ENCODE results near the gene IGSF1.
"Not testable (repeated sequence)": the region's sequence is repeated elsewhere in the genome, so short reads cannot be mapped to it uniquely, and the experiment has no call there.

Gene IGSF1

GRCh38 chrX:131270080-131270479, 19.0 kb downstream of the IGSF1 start:
- no peak for DNase-seq

- DNase-seq: peak in 10 of 56 donors; percentile 0 to 3 (median 1)
Observed at GRCh38 chrX:131264665-131265064, 24.4 kb downstream of the IGSF1 start.

GRCh38 chrX:131264053-131264452, 25.1 kb downstream of the IGSF1 start:
- no peak for DNase-seq

DNA sequence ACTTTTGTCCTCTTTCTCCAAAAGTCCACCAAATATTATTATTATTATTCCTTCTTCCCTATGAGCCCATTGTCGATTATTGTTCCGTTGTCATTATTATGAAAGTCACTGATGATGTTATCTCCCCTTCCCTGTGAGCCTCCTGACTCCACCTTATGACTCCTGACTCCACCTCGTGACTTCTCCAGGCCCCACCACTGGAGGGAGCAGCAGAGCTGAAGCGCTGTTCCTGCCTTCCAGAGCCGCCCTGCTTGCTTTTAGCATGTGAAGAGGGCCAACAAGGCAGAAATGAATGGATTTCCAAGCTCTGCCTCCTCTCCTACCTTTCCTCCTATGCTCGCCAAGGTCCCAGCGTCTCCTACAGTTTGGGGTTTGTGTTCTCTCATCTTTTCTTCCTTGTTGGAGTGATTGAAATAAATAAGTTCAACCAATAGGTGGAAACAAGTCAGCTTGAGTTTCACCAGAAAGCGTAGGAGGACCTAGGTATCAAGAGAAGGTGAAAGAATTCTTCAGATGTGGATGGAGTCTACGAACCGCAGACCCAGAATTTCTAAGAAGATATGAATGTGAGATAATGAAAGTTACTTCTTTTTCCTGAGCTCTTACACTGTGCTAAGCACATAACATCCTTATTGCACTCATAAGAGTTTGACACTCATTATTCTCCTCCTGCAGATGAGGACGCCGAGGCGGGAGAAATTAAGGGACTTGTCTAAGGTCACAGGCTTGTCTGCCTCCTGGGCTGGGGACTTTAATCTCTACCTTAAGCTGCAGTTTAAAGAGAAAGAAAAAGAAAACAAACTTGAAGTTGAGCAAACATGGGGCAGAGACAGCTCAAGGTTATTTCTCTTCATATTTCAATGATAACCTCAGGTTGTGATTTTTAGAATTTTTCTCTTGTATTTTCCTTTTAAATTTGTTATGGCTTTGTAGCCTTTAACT, 26.1 kb downstream of the IGSF1 start:
- DNase-seq: peak in 1 of 56 donors; percentile 3

DNA sequence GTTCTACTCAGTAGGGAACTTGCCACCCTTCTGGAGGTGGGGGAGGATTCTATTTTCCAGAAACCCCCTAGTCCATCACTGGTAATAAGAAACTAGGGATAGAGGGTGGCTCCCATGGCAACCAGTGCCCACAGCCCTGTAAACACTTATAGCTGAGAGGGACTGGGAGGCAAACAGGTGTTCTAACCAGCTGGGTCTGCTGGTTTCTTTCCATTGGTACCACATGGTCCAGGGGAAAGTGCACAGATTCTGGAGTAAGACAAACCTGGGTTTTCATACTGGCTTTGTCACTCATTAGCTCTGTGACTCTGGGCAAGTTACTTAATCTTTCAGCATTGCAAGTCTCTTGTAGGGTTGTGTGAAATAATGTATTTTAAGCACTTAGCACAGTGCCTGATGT, 26.9 kb downstream of the IGSF1 start:
- DNase-seq: no peak

DNA sequence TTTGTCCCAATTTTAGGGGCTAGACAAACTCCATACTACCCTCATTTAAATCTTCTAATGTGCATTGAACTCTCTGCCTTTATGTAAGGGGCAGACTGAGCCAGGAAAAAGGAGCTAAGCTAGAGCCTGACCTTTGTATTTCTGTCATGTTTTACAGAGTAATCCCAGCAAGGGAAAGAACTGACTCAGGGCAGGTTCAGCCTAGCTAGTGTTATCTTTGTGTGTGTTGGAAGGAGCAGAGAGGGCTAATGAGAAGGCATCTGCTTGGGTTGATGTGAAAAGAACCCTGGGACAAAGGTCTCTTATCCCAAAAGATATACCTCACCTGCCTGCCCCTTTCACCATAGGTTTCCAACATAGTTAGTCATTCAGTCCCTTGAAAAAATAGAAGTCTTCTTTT, 31.7 kb downstream of the IGSF1 start:
- no peak for DNase-seq

DNA sequence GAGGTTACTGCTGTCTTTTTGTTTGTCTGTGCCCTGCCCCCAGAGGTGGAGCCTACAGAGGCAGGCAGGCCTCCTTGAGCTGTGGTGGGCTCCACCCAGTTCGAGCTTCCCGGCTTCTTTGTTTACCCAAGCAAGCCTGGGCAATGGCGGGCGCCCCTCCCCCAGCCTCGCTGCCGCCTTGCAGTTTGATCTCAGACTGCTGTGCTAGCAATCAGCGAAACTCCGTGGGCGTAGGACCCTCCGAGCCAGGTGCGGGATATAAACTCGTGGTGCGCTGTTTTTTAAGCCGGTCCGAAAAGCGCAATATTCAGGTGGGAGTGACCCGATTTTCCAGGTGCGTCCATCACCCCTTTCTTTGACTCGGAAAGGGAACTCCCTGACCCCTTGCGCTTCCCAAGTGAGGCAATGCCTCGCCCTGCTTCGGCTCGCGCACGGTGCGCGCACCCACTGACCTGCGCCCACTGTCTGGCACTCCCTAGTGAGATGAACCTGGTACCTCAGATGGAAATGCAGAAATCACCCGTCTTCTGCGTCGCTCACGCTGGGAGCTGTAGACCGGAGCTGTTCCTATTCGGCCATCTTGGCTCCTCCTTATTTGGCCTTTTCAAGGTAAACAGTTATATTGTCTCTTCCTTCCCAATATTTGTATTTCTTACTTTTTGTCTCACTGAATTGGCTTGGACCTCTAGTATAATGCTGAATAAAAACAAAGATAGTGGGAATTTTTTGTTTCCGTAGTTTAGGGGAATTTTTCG, 37.9 kb downstream of the IGSF1 start:
- DNase-seq: not testable (repeated sequence)

DNA sequence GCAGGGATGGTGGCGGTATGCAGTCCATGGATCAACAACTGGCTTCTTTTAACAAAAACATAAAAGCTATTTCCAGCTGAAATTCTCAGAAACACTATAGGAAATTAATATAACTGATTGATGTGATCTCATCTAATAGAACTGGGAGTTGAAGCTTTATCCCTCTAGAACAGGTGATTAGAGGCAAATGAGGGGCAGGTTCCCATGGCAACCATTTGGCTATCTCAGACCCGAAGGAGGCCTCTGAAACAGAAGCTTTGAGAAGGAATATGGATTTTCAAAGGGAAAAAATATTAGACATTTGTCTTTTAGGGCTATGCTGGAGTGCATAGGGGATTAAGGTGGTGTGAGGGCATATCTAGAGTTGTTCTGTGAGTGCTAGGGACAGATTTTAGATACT, 50.0 kb downstream of the IGSF1 start:
- peak in 1 of 56 donors; percentile 0 for DNase-seq

DNA sequence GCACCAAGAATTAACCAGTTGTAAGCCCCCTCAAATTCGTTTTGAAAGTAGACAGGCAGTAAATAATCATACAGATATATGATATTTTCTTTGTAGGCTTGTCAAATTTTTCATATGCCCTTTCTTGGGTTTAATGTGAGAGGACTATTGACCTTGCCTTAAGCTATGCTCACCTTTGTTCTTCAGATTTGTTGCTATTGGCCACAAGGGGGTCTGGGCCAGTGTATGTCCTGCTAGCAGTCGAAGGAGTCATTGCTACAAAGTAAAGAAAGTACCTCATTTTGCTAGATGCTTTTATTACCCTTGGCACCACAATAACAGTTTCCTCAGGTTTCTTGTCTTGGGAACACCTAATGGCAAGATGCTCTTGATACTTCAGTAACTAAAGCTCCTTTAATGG, 51.7 kb downstream of the IGSF1 start:
- DNase-seq: no peak

GRCh38 chrX:131235768-131236545, 53.1 kb downstream of the IGSF1 start:
- DNase-seq: no peak

DNA sequence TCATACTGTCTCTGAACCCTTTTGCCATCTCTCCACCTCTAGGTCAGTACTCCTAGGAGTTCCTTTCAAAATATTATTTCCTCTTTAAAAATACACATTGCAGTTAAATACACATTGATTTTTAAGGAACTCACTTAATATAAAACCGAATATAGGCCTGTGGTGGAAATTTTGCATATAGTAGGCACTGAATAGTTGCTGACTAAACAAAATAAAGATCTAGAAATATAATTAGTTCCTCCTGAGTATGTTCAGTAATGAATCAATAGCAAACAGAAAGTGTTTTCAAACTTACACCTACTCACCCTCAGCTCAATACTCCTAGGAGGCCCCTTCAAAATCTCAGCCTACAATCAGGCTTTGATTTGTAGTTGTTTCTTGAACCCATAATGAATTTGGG, 61.5 kb downstream of the IGSF1 start:
- DNase-seq: no peak

DNA sequence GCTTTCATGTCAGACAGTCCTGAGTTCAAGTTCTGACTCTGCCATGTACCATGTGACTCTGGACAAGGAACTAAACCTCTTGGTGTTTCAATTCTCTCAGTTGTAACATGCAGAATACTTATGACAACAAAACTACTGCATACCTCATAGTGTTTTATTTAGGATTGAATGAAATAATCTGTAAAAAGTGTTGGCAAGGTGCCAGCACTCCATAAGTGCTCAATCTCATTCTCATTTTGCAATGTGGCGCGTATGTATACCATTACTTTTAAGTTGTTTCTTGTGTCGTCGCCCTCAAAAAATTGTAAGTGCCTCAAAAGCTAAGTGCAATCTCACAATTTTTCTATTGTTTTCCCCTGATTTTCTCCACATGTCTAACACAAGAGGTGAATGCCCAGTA, 62.5 kb downstream of the IGSF1 start:
- no peak for DNase-seq

DNA sequence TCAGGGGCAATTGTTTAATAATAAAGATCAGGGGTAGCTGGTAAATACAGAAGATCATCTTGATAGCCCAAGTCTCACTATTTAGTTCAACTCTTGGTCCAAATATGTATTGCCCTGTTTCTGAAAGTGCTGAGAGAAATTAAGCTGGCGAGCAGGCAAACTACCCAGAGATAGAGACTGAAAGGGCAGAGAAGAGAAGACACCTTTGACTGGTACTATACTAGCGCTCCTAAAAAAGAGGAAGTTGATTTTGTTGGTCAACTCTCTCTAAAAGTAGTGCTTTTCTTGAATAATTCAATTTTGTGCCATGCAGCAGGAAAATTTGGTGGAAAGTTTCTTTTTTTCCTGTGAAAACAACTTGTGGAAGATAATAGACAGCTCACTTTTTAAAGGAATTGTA, 64.0 kb downstream of the IGSF1 start:
- DNase-seq: no peak
